Measurements from ENCODE around the gene PARP4.
"Not testable (repeated sequence)": the region's sequence is repeated elsewhere in the genome, so short reads cannot be mapped to it uniquely, and the experiment has no call there.

The PARP4 gene

DNA sequence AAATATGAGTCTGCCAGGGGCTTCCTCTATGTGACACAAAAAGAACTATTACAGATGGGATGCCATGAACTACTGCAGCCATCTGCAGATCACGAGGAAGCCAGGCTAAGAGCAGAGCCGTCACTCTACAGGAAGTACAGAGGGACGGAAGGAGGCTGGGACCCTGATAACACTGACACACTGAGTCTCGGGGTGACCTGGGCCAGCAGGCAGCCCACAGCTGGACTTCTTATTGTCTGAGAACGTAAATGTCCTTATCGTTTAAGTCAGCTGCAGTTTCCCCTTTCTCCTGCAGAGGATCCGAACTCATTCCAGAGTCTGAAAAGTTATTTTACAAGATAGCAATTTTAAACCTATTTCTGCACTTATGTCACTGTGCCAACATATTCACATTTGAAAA is 20.7 kb downstream of the PARP4 start:
- no peak for DNase-seq (ENCODE audit: extremely low read depth, low read depth)
- TF ChIP-seq, protein P1, sequence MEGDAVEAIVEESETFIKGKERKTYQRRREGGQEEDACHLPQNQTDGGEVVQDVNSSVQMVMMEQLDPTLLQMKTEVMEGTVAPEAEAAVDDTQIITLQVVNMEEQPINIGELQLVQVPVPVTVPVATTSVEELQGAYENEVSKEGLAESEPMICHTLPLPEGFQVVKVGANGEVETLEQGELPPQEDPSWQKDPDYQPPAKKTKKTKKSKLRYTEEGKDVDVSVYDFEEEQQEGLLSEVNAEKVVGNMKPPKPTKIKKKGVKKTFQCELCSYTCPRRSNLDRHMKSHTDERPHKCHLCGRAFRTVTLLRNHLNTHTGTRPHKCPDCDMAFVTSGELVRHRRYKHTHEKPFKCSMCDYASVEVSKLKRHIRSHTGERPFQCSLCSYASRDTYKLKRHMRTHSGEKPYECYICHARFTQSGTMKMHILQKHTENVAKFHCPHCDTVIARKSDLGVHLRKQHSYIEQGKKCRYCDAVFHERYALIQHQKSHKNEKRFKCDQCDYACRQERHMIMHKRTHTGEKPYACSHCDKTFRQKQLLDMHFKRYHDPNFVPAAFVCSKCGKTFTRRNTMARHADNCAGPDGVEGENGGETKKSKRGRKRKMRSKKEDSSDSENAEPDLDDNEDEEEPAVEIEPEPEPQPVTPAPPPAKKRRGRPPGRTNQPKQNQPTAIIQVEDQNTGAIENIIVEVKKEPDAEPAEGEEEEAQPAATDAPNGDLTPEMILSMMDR (IDR thresholded peaks at IDR 0.05; ENCODE audit: low read depth, low read length, missing control alignments), result no peak
- H3K4me3 ChIP-seq (replicated peaks; ENCODE audit: low read depth, low read length), result no peak overlapping the region

DNA sequence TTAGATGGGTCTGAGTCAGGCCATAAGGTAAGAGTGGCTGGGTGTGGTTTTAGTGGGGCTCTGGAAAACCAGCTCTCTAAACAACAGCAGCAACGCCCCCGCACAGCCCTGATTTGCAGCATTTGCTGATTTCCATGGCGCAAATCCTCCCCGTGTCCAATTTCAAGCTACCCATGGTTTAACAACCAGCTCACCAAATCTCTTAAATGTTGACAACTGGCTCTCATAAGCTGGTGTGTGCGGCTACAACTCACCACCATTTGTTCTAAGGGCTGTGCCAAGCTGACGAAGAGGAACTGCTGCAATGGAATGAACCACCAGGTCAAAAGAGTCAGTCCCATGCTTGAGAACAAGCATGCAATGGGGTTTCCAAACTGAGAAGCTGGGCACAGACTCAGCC is 22.9 kb downstream of the PARP4 start:
- DNase-seq (ENCODE audit: extremely low read depth, low read depth), result no peak
- TF ChIP-seq, protein P1 (IDR thresholded peaks at IDR 0.05; ENCODE audit: low read depth, low read length, missing control alignments), result no peak
- no peak overlapping the region for H3K4me3 ChIP-seq (replicated peaks; ENCODE audit: low read depth, low read length)

DNA sequence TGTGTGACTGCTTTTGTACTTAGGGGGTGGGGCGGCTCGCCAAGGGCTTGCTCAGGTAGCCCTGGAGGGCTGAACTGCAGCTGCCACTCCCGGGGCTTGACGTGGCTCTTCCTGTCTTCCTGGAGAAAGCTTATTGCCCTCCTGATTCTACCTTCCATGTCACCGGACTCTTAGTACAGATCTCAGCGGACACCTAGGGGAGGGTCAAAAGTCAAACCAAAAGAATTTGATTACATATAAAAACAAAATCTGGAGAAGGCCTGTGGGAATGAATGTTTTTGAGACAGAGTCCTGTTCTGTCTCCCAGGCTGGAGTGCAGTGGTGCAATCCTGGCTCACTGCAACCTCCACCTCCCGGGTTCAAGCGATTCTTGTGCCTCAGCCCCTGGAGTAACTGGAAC is 24.5 kb downstream of the PARP4 start:
- DNase-seq (ENCODE audit: extremely low read depth, low read depth); H3K4me3 ChIP-seq (replicated peaks; ENCODE audit: low read depth, low read length): not testable (repeated sequence)

DNA sequence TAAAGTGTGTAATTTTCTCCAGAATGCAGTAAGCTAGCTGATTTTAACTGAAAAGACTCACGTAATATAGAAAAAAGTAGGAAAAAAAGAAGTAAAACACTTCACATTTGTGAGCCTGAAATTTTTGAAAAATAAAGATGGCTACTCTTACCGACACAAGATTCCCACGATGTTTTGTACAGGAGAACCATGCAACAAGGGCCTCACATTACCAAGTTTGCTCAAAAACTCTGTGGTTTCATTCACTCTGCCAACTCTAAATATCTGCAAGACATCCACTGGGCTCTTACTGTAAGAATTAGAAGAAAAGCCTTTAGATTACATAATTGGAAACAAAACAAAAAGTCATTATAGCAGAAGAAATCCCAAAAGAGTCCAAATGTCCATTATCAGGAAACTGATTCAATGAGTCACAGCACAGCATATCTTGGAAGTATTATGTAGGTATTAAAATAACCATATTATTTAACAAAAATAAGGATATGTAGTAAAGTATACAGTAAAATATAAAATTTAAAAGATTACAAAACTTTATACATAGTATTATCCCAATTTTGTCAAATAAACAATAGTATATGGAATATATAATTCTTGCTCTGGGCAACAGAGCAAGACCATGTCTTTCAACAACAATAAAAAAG is 26.4 kb downstream of the PARP4 start:
- not testable (repeated sequence) for H3K4me3 ChIP-seq (replicated peaks; ENCODE audit: low read depth, low read length); DNase-seq (ENCODE audit: extremely low read depth, low read depth)

DNA sequence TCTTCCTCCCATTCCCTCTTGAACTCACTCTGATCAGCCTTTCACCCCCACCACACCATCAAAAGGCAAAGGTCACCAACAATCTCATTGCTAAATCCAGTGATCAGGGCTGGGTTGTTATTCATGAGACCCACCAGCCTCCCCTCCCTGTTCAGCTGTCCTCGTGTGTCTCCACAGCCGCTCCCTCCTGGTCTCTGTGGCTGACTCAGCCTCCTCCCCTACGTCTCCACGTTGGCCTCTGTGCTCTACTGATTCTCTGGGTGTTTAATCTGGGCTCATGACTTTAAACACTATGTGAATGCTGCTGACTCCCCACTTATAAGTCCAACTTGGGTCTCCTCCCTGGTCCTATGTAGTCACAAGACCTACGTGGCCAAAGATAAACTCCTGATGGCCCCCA is 38.9 kb downstream of the PARP4 start:
- DNase-seq (ENCODE audit: extremely low read depth, low read depth), result no peak
- no peak overlapping the region for H3K4me3 ChIP-seq (replicated peaks; ENCODE audit: low read depth, low read length)
- TF ChIP-seq, protein P1 (IDR thresholded peaks at IDR 0.05; ENCODE audit: low read depth, low read length, missing control alignments), result no peak

DNA sequence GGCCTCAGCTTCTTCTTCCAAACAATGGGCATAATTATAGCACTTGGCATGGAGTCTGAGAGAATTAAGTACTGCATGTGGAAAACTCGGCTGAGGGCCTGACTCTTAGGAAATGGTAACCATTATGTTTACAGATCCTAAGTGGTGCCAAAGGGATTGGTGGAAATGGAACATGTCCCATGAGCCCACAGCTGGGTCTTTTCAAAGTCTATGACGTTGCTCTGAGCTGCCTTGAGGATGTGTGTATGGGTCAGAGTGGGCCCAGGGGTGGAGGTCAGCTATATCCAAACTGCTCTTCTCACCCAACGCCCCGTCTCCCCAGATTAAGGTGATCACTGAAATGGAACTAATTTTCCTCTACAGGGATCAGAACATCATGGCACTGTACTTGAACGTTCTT is 40.4 kb downstream of the PARP4 start:
- DNase-seq (ENCODE audit: extremely low read depth, low read depth); H3K4me3 ChIP-seq (replicated peaks; ENCODE audit: low read depth, low read length): not testable (repeated sequence)

DNA sequence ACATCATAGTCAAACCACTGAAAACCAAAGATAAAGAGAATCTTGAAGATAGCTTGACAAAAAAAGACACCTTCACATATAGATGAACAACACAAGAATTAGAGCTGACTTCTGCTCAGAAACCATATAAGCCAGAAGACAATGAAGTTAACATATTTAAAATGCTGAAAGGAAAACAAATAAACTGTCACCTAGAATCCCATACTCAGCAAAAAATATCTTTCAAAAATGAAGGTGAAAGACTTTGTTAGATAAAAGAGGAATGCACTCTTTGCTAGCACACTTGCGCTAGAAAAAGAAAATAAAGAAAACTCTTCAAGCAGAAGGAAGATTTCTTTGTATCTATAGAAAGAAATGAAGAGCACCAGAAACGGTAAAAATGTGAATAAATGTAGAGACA is 49.5 kb downstream of the PARP4 start:
- TF ChIP-seq, protein P1 (IDR thresholded peaks at IDR 0.05; ENCODE audit: low read depth, low read length, missing control alignments), result no peak
- no peak for DNase-seq (ENCODE audit: extremely low read depth, low read depth)
- no peak overlapping the region for H3K4me3 ChIP-seq (replicated peaks; ENCODE audit: low read depth, low read length)

DNA sequence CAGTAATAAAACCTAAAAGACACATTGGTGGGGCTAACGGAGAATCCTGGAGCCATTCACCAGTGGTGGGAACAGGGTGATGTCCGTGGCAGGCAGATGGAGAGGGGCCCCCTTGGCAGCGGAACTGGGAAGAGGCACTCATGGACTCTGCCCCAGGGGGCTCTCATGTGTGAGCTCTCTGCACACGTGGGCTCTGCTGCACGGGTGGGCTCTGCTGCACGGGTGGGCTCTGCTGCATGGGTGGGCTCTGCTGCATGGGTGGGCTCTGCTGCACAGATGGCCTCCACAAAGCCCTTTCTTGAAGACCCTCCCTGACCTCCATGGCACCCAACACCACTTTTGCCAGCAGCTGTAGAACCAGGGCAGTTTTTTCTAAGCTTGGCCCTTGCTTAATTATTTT is 52.3 kb downstream of the PARP4 start:
- H3K4me3 ChIP-seq (replicated peaks; ENCODE audit: low read depth, low read length), result no peak overlapping the region
- no peak for DNase-seq (ENCODE audit: extremely low read depth, low read depth)
- TF ChIP-seq, protein P1 (IDR thresholded peaks at IDR 0.05; ENCODE audit: low read depth, low read length, missing control alignments), result no peak
